ENCODE results near the gene PLVAP. TPM values are rescaled to one million over a fixed set of nuclear protein-coding genes. Genes with fewer than 3 reads are reported as not detected.

PLVAP gene
- total and polyA plus RNA-seq, 9 of the 15 experiments (the other 6 are each of a cell fraction or from before 2014, with no cell fraction given): 0.09 to 0.84 (median 0.51) TPM; not detected in 4

DNA sequence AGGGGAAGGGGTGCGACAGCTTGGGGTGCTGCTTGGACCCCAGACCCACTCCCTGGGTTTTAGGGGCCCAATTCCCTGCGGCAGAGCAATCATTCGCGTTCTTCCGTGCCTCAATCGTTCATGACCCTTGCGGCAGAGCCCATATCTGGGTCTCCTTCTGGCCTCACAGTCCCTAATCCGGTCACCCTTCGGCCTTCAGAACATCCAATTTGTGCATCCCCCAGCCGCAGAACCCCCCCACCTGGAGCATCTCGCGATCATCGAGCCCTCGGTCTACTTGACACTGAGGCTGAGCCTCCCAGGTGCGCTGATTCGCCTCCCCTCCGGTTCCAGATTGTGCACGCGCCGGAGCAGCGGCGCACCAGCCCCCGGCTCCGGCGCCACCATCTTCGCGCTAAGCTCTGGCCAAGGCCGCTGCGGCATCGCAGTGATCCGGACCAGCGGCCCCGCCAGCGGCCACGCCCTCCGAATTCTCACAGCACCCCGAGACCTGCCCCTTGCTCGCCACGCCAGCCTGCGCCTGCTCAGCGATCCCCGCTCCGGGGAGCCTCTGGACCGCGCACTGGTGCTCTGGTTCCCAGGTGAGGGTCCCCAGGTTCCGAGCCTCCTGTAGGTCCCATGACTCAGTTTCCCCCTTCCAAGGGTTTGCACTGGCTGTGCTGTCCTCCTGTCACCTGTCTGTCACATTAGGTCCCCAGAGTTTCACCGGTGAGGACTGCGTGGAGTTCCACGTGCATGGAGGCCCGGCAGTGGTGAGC is 39.3 kb downstream of the PLVAP start (continued):
- TF ChIP-seq, protein P1, sequence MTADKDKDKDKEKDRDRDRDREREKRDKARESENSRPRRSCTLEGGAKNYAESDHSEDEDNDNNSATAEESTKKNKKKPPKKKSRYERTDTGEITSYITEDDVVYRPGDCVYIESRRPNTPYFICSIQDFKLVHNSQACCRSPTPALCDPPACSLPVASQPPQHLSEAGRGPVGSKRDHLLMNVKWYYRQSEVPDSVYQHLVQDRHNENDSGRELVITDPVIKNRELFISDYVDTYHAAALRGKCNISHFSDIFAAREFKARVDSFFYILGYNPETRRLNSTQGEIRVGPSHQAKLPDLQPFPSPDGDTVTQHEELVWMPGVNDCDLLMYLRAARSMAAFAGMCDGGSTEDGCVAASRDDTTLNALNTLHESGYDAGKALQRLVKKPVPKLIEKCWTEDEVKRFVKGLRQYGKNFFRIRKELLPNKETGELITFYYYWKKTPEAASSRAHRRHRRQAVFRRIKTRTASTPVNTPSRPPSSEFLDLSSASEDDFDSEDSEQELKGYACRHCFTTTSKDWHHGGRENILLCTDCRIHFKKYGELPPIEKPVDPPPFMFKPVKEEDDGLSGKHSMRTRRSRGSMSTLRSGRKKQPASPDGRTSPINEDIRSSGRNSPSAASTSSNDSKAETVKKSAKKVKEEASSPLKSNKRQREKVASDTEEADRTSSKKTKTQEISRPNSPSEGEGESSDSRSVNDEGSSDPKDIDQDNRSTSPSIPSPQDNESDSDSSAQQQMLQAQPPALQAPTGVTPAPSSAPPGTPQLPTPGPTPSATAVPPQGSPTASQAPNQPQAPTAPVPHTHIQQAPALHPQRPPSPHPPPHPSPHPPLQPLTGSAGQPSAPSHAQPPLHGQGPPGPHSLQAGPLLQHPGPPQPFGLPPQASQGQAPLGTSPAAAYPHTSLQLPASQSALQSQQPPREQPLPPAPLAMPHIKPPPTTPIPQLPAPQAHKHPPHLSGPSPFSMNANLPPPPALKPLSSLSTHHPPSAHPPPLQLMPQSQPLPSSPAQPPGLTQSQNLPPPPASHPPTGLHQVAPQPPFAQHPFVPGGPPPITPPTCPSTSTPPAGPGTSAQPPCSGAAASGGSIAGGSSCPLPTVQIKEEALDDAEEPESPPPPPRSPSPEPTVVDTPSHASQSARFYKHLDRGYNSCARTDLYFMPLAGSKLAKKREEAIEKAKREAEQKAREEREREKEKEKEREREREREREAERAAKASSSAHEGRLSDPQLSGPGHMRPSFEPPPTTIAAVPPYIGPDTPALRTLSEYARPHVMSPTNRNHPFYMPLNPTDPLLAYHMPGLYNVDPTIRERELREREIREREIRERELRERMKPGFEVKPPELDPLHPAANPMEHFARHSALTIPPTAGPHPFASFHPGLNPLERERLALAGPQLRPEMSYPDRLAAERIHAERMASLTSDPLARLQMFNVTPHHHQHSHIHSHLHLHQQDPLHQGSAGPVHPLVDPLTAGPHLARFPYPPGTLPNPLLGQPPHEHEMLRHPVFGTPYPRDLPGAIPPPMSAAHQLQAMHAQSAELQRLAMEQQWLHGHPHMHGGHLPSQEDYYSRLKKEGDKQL (CRISPR knock-in tag; IDR thresholded peaks at IDR 0.05; ENCODE audit: borderline replicate concordance): no peak
- TF ChIP-seq, protein P2, sequence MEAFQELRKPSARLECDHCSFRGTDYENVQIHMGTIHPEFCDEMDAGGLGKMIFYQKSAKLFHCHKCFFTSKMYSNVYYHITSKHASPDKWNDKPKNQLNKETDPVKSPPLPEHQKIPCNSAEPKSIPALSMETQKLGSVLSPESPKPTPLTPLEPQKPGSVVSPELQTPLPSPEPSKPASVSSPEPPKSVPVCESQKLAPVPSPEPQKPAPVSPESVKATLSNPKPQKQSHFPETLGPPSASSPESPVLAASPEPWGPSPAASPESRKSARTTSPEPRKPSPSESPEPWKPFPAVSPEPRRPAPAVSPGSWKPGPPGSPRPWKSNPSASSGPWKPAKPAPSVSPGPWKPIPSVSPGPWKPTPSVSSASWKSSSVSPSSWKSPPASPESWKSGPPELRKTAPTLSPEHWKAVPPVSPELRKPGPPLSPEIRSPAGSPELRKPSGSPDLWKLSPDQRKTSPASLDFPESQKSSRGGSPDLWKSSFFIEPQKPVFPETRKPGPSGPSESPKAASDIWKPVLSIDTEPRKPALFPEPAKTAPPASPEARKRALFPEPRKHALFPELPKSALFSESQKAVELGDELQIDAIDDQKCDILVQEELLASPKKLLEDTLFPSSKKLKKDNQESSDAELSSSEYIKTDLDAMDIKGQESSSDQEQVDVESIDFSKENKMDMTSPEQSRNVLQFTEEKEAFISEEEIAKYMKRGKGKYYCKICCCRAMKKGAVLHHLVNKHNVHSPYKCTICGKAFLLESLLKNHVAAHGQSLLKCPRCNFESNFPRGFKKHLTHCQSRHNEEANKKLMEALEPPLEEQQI (IDR thresholded peaks at IDR 0.05): no peak
- TF ChIP-seq NFIC (IDR thresholded peaks at IDR 0.05): no peak; the same call in 1 of the 2 replicates
- no peak for TF ChIP-seq CBFA2T3 (IDR thresholded peaks at IDR 0.05)
- TF ChIP-seq, protein P3, sequence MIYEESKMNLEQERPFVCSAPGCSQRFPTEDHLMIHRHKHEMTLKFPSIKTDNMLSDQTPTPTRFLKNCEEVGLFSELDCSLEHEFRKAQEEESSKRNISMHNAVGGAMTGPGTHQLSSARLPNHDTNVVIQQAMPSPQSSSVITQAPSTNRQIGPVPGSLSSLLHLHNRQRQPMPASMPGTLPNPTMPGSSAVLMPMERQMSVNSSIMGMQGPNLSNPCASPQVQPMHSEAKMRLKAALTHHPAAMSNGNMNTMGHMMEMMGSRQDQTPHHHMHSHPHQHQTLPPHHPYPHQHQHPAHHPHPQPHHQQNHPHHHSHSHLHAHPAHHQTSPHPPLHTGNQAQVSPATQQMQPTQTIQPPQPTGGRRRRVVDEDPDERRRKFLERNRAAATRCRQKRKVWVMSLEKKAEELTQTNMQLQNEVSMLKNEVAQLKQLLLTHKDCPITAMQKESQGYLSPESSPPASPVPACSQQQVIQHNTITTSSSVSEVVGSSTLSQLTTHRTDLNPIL (CRISPR knock-in tag; IDR thresholded peaks at IDR 0.05): no peak
- TF ChIP-seq CCAR2 (IDR thresholded peaks at IDR 0.05; ENCODE audit: low read depth, low read length): no peak
- TF ChIP-seq, protein P4, sequence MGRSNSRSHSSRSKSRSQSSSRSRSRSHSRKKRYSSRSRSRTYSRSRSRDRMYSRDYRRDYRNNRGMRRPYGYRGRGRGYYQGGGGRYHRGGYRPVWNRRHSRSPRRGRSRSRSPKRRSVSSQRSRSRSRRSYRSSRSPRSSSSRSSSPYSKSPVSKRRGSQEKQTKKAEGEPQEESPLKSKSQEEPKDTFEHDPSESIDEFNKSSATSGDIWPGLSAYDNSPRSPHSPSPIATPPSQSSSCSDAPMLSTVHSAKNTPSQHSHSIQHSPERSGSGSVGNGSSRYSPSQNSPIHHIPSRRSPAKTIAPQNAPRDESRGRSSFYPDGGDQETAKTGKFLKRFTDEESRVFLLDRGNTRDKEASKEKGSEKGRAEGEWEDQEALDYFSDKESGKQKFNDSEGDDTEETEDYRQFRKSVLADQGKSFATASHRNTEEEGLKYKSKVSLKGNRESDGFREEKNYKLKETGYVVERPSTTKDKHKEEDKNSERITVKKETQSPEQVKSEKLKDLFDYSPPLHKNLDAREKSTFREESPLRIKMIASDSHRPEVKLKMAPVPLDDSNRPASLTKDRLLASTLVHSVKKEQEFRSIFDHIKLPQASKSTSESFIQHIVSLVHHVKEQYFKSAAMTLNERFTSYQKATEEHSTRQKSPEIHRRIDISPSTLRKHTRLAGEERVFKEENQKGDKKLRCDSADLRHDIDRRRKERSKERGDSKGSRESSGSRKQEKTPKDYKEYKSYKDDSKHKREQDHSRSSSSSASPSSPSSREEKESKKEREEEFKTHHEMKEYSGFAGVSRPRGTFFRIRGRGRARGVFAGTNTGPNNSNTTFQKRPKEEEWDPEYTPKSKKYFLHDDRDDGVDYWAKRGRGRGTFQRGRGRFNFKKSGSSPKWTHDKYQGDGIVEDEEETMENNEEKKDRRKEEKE (IDR thresholded peaks at IDR 0.05; ENCODE audit: borderline replicate concordance in 1 of 2, control insufficient read depth in 1 of 2, low read depth in 2 of 2, low read length in 1 of 2): no peak
- TF ChIP-seq, protein P5, sequence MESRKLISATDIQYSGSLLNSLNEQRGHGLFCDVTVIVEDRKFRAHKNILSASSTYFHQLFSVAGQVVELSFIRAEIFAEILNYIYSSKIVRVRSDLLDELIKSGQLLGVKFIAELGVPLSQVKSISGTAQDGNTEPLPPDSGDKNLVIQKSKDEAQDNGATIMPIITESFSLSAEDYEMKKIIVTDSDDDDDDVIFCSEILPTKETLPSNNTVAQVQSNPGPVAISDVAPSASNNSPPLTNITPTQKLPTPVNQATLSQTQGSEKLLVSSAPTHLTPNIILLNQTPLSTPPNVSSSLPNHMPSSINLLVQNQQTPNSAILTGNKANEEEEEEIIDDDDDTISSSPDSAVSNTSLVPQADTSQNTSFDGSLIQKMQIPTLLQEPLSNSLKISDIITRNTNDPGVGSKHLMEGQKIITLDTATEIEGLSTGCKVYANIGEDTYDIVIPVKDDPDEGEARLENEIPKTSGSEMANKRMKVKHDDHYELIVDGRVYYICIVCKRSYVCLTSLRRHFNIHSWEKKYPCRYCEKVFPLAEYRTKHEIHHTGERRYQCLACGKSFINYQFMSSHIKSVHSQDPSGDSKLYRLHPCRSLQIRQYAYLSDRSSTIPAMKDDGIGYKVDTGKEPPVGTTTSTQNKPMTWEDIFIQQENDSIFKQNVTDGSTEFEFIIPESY (CRISPR knock-in tag; IDR thresholded peaks at IDR 0.05): no peak
- no peak for TF ChIP-seq ZNF551 (CRISPR knock-in tag; IDR thresholded peaks at IDR 0.05)

All from K562 (cell line).